ENCODE results near the gene AQP12A.

The AQP12A gene

GRCh38 chr2:240691631-240692420, at the start of gene AQP12A:
TSS of gene AQP12A (plus strand) at chr2:240691866. CDS start at chr2:240691914, 48 bp downstream.
- DNase-seq (ENCODE audit: low spot score): peak; percentile 31

- peak; percentile 43 for DNase-seq (ENCODE audit: low spot score)
Measured at GRCh38 chr2:240642061-240642805, 49.4 kb upstream of the AQP12A start.

GRCh38 chr2:240642806-240643092, 48.9 kb upstream of the AQP12A start:
- peak; percentile 46 for DNase-seq (ENCODE audit: low spot score)

GRCh38 chr2:240643093-240643810, 48.4 kb upstream of the AQP12A start:
- DNase-seq (ENCODE audit: low spot score): peak; percentile 41

- DNase-seq (ENCODE audit: low spot score): peak; percentile 43
Measured at GRCh38 chr2:240643811-240644150, 47.9 kb upstream of the AQP12A start.

GRCh38 chr2:240644171-240644651, 47.5 kb upstream of the AQP12A start:
- DNase-seq (ENCODE audit: low spot score): no peak

GRCh38 chr2:240644859-240645301, 46.8 kb upstream of the AQP12A start:
- DNase-seq (ENCODE audit: low spot score): peak; percentile 46

- peak; percentile 29 for DNase-seq (ENCODE audit: low spot score)
Measured at GRCh38 chr2:240645346-240645745, 46.3 kb upstream of the AQP12A start.

- DNase-seq (ENCODE audit: low spot score): peak; percentile 33
Measured at GRCh38 chr2:240645801-240646175, 45.9 kb upstream of the AQP12A start.

- peak; percentile 41 for DNase-seq (ENCODE audit: low spot score)
Measured at GRCh38 chr2:240646176-240646899, 45.3 kb upstream of the AQP12A start.

- peak; percentile 37 for DNase-seq (ENCODE audit: low spot score)
Measured at GRCh38 chr2:240646900-240647502, 44.7 kb upstream of the AQP12A start.

GRCh38 chr2:240647503-240648154, 44.0 kb upstream of the AQP12A start:
- DNase-seq (ENCODE audit: low spot score): peak; percentile 47

- DNase-seq (ENCODE audit: low spot score): peak; percentile 45
Measured at GRCh38 chr2:240648155-240648649, 43.5 kb upstream of the AQP12A start.

- DNase-seq (ENCODE audit: low spot score): peak; percentile 46
Measured at GRCh38 chr2:240648650-240649275, 42.9 kb upstream of the AQP12A start.

- peak; percentile 44 for DNase-seq (ENCODE audit: low spot score)
Measured at GRCh38 chr2:240649331-240649730, 42.3 kb upstream of the AQP12A start.

- DNase-seq (ENCODE audit: low spot score): peak; percentile 24
Measured at GRCh38 chr2:240650254-240650965, 41.3 kb upstream of the AQP12A start.

GRCh38 chr2:240651185-240651584, 40.5 kb upstream of the AQP12A start:
- DNase-seq (ENCODE audit: low spot score): peak; percentile 10

GRCh38 chr2:240655931-240656886, 35.5 kb upstream of the AQP12A start:
- peak; percentile 36 for DNase-seq (ENCODE audit: low spot score)
